ENCODE data around the gene CHID1. TPM values are rescaled to one million over a fixed set of nuclear protein-coding genes. Genes with fewer than 3 reads are reported as not detected.
A peak's percentile ranks its signal among the peaks of the same experiment; 100 is the strongest.

Gene CHID1
- total and polyA plus RNA-seq, 2 of the 4 experiments (the other 2 are of a cell fraction) = 34.2 to 121 TPM

- no peak for TF ChIP-seq BHLHE40 (IDR thresholded peaks at IDR 0.05; ENCODE audit: low read depth, low read length)
Observed at GRCh38 chr11:895331-896110, 15.1 kb downstream of the CHID1 start (continued).

DNA sequence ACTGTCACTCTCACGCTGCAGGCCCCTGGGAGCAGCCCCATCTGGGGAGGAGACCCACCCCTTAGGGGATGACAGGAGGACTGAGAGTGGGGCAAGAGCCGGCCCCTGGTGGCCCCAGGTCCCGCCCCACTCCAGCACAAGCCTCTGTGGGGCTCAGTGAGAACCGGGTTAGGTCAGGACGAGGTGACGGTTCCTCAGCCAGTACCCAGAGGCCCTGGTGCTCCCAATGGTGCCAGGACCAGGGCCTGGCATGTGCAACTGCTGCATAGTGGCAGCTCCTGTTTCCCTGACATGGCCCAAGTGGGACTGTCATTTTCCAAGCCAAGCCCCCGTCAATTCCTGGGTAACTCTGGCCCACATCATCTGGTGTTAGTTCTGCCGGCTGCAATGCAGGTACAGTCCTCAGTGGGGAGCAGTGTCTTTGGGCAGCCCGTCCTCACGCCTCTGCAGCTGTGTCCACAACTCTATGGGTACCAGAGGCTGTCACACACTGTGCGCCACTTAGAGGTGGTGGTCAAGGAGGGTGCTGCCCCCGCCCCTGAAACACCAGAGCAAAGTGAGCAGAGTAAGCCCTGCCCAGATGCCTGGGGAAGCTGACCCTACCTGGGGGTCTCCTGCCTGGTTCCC is 15.9 kb downstream of the CHID1 start:
- no peak for DNase-seq
- Histone ChIP-seq H3K9me1 (ENCODE audit: insufficient read depth, low read length) (no peaks in the 10 kb centered on the region), H3K4me1 (ENCODE audit: control insufficient read depth, insufficient read depth, low read length) (peaks cover 2% of the 10 kb centered on the region; the same call in 1 of the 2 replicates), H2AK5ac (ENCODE audit: low read depth, low read length) (no peak overlapping the region), H2BK120ac (ENCODE audit: low read depth, low read length) (no peak overlapping the region), H4K5ac (ENCODE audit: low read depth, low read length) (no peak overlapping the region), H3K4me2 (ENCODE audit: low read depth, low read length) (no peak overlapping the region), H2BK5ac (ENCODE audit: low read depth, low read length, poor library complexity, severe bottlenecking) (no peak overlapping the region), H2BK15ac (ENCODE audit: low read depth, low read length) (no peak overlapping the region), H3K14ac (replicated peaks; ENCODE audit: low read depth, low read length) (no peak overlapping the region), H3K27me3 (ENCODE audit: control insufficient read depth, insufficient read depth, low read length) (no peaks in the 10 kb centered on the region), H4K8ac (ENCODE audit: low read depth in 2 of 2, low read length in 2 of 2) (no peak overlapping the region), H2AFZ (replicated peaks; ENCODE audit: low read length, poor library complexity) (no peak overlapping the region), H3K79me1 (ENCODE audit: low read depth in 1 of 2, low read length in 2 of 2) (no peaks in the 10 kb centered on the region), H3K18ac (ENCODE audit: low read depth, low read length) (no peak overlapping the region), H2BK20ac (ENCODE audit: low read depth, low read length) (no peak overlapping the region), H4K20me1 (ENCODE audit: insufficient read depth, low read length) (peaks cover 9% of the 10 kb centered on the region; the same call in 1 of the 2 replicates), H3K4me3 (ENCODE audit: insufficient read depth, low read depth, low read length) (no peak overlapping the region), H3K9ac (ENCODE audit: low read depth, low read length) (no peak overlapping the region), H4K91ac (ENCODE audit: insufficient read depth, low read depth, low read length) (no peak overlapping the region), H3K56ac (ENCODE audit: extremely low read depth, insufficient read depth, low read length) (no peak overlapping the region), H3K4ac (ENCODE audit: low read depth, low read length) (no peak overlapping the region), H2AK9ac (replicated peaks; ENCODE audit: low read depth, low read length, poor library complexity) (no peak overlapping the region), H3K23ac (ENCODE audit: low read depth, low read length) (no peak overlapping the region), H3K9me3 (ENCODE audit: control insufficient read depth, insufficient read depth, low read length) (no peaks in the 10 kb centered on the region), H3K36me3 (ENCODE audit: control insufficient read depth, insufficient read depth, low read length) (peaks cover 11% of the 10 kb centered on the region; the same call in 1 of the 2 replicates), H3K27ac (ENCODE audit: insufficient read depth, low read length) (no peak overlapping the region)
- WGBS, 2 experiments (ENCODE audit: extremely low coverage in 2 of 2, insufficient read length in 1 of 2) = 83% methylated on average over 1 of the region's 12 CpGs; no CpG with 5 or more reads in 1 of the 2 experiments
- dilution Hi-C loops (cut with HindIII; ENCODE audit: low sequenced_read_pairs, unreplicated experiment) (no loop called here), intact Hi-C loops (cut with micrococcal nuclease) (no loop called here), in situ Hi-C loops (cut with MboI; ENCODE audit: low sequenced_read_pairs) (no loop called here)
- ChIA-PET CTCF (no interaction called here), POLR2A (ENCODE audit: unreplicated experiment) (no interaction called here)
- 0 out of 2 replicates have a peak, but pooled peaks have one; percentile 4 for TF ChIP-seq CTCF (conservative IDR thresholded peaks at IDR 0.05; ENCODE audit: low read depth, low read length)
- no peak for TF ChIP-seq RFX5 (IDR thresholded peaks at IDR 0.05; ENCODE audit: low read depth, low read length)
- no peak for TF ChIP-seq MXI1 (IDR thresholded peaks at IDR 0.05; ENCODE audit: borderline replicate concordance, low read depth, low read length)
- TF ChIP-seq CHD1 (IDR thresholded peaks at IDR 0.05; ENCODE audit: low read depth, low read length) = no peak
- no peak for TF ChIP-seq MAZ (IDR thresholded peaks at IDR 0.05; ENCODE audit: borderline replicate concordance, low read depth, low read length)
- ATAC-seq (ENCODE audit: low read depth) = no peak
- BruUV-seq (replicated peaks) = no TSS peak
